Pancreas (tissue), 10 donors: Measurements from ENCODE around the gene CHID1. TPM values are rescaled to one million over a fixed set of nuclear protein-coding genes. Genes with fewer than 3 reads are reported as not detected.
A peak's percentile ranks its signal among the peaks of the same experiment; 100 is the strongest.

Experiments
- ATAC-seq, 4 donors: fragments of 200-7000 bp; cut with Tn5 transposase; one replicate each; pipeline versions ENCODE4 v1.8.0 to v1.9.1; 2020; ENCODE audit warnings: mild to moderate bottlenecking in 4 of 4, moderate library complexity in 4 of 4
- DNase-seq, 6 donors: peaks; one replicate each; pipeline ENCODE4 v3.0.0-alpha.2; 2020
- FAIRE-seq: peaks from 2 replicates; lab custom pipeline; 2012; peaks lifted over from hg19 to GRCh38; lab: Jason Lieb, UNC
- H3K27ac ChIP-seq, 4 donors: fragments of 200-600 bp; sonication (generic); 1 replicate in 3 of 4; 2 replicates in 1 of 4; pipeline versions ENCODE4 v1.5.0 to v1.8.0; 2020
- H3K27me3 ChIP-seq, 4 donors: fragments of 200-600 bp; one replicate each; pipeline ENCODE4 v1.8.0; 2021
- H3K36me3 ChIP-seq, 3 donors: fragments of 200-600 bp; sonication (generic) in 1 of 3; one replicate each; pipeline versions ENCODE4 v1.5.0 to v1.8.0; 2020 to 2021
- H3K4me1 ChIP-seq, 3 donors: fragments of 200-600 bp; one replicate each; pipeline ENCODE4 v1.8.0; 2021
- H3K4me3 ChIP-seq, 4 donors: fragments of 200-600 bp; sonication (generic) in 2 of 4; one replicate each; pipeline versions ENCODE4 v1.5.0 to v1.8.0; 2020 to 2021
- H3K9me3 ChIP-seq, 4 donors: fragments of 200-600 bp; one replicate each; pipeline ENCODE4 v1.8.0; 2021
- WGBS, 2 donors: extraction: QIAGEN DNeasy Blood & Tissue Kit; methylation state at CpG; one replicate each; pipeline ENCODE4 v1.1.7; 2013; 5-methylcytosine and 5-hydroxymethylcytosine counted together
- intact Hi-C, 3 donors: fragments of 100-400 bp; cut with DNase I; formaldehyde crosslinking; loops; one replicate each; pipeline versions ENCODE4 v1.11.1 to v1.14.2; 2022
- polyA plus RNA-seq, 2 donors: library from polyadenylated mRNA; stranded (reverse); fragments of 200-250 nt; gene quantifications; one replicate each; pipeline ENCODE4 v1.2.3, GENCODE V29; 2013
- total RNA-seq, 6 donors: library from RNA; stranded (reverse); fragmentation: NEBNext Ultra II Directional in 4 of 6; extraction: Animal tissue kit (Norgen Biotek cat#: 25700) in 4 of 6; gene quantifications; one replicate each; pipeline versions ENCODE4 v1.2.1 to v1.2.4, GENCODE V29; 2021 to 2023
- TF ChIP-seq, protein P1 (sequence below), 4 donors: fragments of 200-600 bp; sonication (generic) in 3 of 4; IDR thresholded peaks; one replicate each; pipeline versions ENCODE4 v1.5.0 to v1.8.0; 2021; ENCODE audit warnings: antibody characterized with exemption in 4 of 4
- donor health status: healthy with polysubstance abuse.
- donor health status: DM: no; HTN: no; CAD: no; lungs with moderate emphysema.
- donor health status: DM: no; HTN: no; CAD: no.
- donor health status: control.
- donor health status: control.
- donor health status: Bipolar disorder and iron deficiency.
- donor health status: DM: yes; HTN: yes; CAD: no.
- donor health status: DM: no; HTN: no; CAD: no.
- donor health status: DM: no; HTN: no; CAD: no.
- donor health status: DM: yes; HTN: yes; CAD: no.

The CHID1 gene
- total and polyA plus RNA-seq, 8 donors, result 41.7 to 86.0 (median 62.1) TPM

DNA sequence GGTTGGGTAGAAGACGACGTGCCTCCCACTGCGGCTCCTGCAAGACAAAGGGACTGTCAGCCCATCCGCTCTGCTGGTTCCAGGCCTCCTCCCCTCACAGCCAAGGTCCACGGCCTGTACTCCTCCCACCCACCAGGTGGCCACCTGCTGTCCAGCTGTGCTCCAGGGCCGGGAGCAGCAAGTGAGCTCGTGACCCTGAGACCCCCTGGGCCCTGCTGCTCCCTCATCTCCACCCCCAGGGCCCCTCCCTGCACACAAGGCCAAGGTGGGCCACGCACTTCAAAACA lies 40.5 kb downstream of the CHID1 start:
- no peak overlapping the region for H3K4me3 ChIP-seq
- 72 to 76% methylated on average over 8 of the region's 8 CpGs for whole genome bisulfite sequencing, 2 donors
- intact Hi-C loops, result no loop called here
- H3K9me3 ChIP-seq, result no peaks in the 10 kb centered on the region
- FAIRE-seq (no peak), ATAC-seq (peak in 1 of 4 donors; percentile 11), DNase-seq (no peak)
- H3K36me3 ChIP-seq, result peaks cover 0 to 5% (median 0%) of the 10 kb centered on the region in 3 donors
- TF ChIP-seq, protein P1, sequence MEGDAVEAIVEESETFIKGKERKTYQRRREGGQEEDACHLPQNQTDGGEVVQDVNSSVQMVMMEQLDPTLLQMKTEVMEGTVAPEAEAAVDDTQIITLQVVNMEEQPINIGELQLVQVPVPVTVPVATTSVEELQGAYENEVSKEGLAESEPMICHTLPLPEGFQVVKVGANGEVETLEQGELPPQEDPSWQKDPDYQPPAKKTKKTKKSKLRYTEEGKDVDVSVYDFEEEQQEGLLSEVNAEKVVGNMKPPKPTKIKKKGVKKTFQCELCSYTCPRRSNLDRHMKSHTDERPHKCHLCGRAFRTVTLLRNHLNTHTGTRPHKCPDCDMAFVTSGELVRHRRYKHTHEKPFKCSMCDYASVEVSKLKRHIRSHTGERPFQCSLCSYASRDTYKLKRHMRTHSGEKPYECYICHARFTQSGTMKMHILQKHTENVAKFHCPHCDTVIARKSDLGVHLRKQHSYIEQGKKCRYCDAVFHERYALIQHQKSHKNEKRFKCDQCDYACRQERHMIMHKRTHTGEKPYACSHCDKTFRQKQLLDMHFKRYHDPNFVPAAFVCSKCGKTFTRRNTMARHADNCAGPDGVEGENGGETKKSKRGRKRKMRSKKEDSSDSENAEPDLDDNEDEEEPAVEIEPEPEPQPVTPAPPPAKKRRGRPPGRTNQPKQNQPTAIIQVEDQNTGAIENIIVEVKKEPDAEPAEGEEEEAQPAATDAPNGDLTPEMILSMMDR (IDR thresholded peaks at IDR 0.05), result no peak
- no peak overlapping the region for H3K27ac ChIP-seq
- no peaks in the 10 kb centered on the region for H3K27me3 ChIP-seq
- H3K4me1 ChIP-seq, result no peaks in the 10 kb centered on the region

DNA sequence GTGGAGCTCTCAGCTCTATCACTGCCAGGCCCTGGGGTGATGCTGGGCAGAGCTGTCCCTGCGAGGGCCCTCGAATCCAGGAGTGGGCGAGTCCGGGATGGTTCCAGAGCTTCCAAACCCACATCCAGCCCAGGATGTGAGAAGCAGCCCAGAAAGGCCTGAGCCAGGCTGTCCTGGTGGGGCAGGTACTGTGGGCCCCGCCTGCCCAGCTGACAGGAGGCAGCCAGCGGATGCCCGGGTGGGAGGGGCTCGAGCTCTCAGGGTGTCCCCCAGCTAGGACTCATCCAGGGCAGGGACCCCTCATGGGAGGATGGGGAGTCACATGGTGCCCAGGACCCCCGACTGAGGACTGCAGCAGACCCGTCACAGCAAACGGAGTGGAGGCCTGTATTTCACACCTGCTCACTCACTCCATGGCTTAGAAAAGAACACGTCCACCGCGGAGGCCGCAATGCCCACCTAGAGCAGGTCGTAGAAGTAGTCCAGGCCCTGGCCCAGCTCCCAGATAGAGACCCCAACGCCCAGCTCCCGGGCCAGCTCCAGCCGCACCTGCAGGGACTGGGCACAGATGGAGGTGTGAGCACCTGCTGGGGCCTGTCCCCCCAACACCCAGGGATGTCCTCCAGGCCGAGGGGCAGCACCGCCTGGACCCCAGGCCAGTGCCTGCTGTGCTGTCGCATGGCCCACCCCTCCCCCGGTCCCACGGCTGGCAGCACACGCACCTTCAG lies 41.0 kb downstream of the CHID1 start:
- no peak for DNase-seq
- 90 to 91% methylated on average over 17 to 25 of the region's 25 CpGs for WGBS, 2 donors
- Histone ChIP-seq H3K9me3 (no peaks in the 10 kb centered on the region), H3K27ac (no peak overlapping the region), H3K27me3 (no peaks in the 10 kb centered on the region), H3K36me3 (peaks cover 0 to 5% (median 0%) of the 10 kb centered on the region in 3 donors), H3K4me1 (no peaks in the 10 kb centered on the region), H3K4me3 (no peak overlapping the region)
- TF ChIP-seq, protein P1 (IDR thresholded peaks at IDR 0.05), result no peak
- intact Hi-C loops, result no loop called here
- FAIRE-seq, result no peak
- no peak for ATAC-seq

DNA sequence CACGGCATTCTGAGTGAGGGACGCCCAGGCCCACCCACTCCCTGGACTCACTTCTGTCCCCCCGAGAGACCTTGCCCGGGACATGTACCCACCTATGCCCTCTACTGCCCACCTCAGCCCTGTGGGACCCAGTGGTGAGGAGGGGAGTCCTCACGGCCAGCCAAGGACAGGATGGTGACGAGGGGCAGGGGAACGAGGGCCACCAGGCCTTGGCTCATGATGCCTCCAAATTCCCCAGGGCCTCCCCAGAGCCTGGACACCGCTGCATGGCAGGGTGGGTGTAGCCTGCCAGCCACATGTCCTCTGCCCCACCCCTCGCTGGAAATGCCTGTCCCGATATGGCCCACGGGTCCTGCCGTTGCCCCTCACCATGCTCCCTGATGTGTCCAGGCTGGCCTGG lies 41.8 kb downstream of the CHID1 start:
- peaks cover 0 to 5% (median 0%) of the 10 kb centered on the region in 3 donors for H3K36me3 ChIP-seq
- whole genome bisulfite sequencing, 2 donors, result 78 to 82% methylated on average over 12 of the region's 12 CpGs

DNA sequence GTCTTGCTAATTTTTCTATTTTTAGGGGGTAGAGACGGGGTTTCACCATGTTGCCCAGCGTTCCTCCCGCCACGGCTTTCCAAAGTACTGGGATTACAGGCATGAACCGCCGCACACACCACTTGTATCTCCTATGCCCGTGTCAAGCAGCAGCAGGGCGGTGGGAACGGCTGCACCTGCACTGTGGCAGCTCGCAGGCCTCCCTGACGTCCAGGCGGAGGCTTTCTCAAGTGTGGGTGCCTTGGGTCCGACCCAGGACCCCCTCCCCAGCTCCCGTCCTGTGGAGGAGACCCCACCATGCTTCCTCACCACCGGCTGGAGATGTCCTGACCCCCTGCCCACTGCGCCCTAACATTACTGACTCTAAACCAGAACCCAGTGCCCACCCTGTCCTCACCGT lies 42.2 kb downstream of the CHID1 start:
- intact Hi-C loops, result no loop called here
- FAIRE-seq (no peak), ATAC-seq (peak; percentile 52 to 76 (median 68)), DNase-seq (peak; percentile 54 to 90 (median 74))
- no peaks in the 10 kb centered on the region for H3K9me3 ChIP-seq
- H3K36me3 ChIP-seq, result peaks cover 0 to 5% (median 0%) of the 10 kb centered on the region in 3 donors
- 51% methylated on average over 17 of the region's 17 CpGs for WGBS, 2 donors
- H3K4me3 ChIP-seq, result no peak overlapping the region
- H3K27ac ChIP-seq, result peak overlapping the region in 1 of 4 donors; percentile 17
- TF ChIP-seq, protein P1 (IDR thresholded peaks at IDR 0.05), result no peak
- H3K27me3 ChIP-seq, result no peaks in the 10 kb centered on the region
- no peaks in the 10 kb centered on the region for H3K4me1 ChIP-seq

More for the DNA sequence above, 41.8 kb downstream of the CHID1 start:
- no peak for DNase-seq
- no peaks in the 10 kb centered on the region for H3K9me3 ChIP-seq
- TF ChIP-seq, protein P1 (IDR thresholded peaks at IDR 0.05), result no peak
- peak in 2 of 4 donors; percentile 2 for ATAC-seq
- H3K27ac ChIP-seq, result peak overlapping the region in 1 of 4 donors; percentile 17
- H3K4me1 ChIP-seq, result no peaks in the 10 kb centered on the region
- H3K4me3 ChIP-seq, result no peak overlapping the region
- intact Hi-C loops, result no loop called here
- no peak for FAIRE-seq
- no peaks in the 10 kb centered on the region for H3K27me3 ChIP-seq

DNA sequence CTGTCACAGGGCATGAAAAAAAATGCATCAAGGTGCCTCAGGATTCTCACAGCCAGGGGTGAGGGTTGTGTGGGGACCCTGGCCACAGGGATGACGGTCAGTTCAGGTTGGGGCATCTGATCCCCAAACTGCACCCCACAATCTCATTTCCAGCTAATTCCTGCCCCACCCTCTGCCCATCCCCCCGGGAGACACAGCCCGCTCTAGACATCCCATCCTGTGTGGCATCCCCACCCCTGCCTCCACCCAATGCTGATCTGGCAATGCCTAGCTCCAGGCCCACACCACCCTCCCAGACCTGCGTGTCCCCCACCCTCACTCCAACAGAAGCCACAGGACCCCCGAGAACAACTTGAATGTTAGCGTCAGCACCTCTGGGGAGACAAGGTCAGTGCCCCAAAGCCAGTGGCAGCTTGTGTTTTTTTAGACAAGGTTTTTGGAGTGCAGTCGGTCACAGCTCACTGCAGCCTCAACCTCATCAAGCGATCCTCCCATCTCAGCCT lies 42.7 kb downstream of the CHID1 start:
- intact Hi-C loops, result no loop called here

More for the DNA sequence above, 42.7 kb downstream of the CHID1 start:
- ATAC-seq (no peak), DNase-seq (no peak), FAIRE-seq (no peak)
- no peak overlapping the region for H3K4me3 ChIP-seq
- H3K36me3 ChIP-seq, result peaks cover 0 to 5% (median 0%) of the 10 kb centered on the region in 3 donors
- WGBS, 2 donors, result 63 to 75% methylated on average over 8 of the region's 8 CpGs
- TF ChIP-seq, protein P1 (IDR thresholded peaks at IDR 0.05), result no peak
- no peaks in the 10 kb centered on the region for H3K4me1 ChIP-seq
- H3K27me3 ChIP-seq, result no peaks in the 10 kb centered on the region
- H3K9me3 ChIP-seq, result no peaks in the 10 kb centered on the region
- H3K27ac ChIP-seq, result peak overlapping the region in 1 of 4 donors; percentile 17
